Stimulated activated CD4-positive, alpha-beta T cell treated with anti-CD3 and anti-CD28 coated beads, TNF-alpha, amount 100 ng/mL, for 4 hours (primary cell): ENCODE measurements around the gene CD82.
"Not testable (repeated sequence)": the region's sequence is repeated elsewhere in the genome, so short reads cannot be mapped to it uniquely, and the experiment has no call there.

Experiments used
- DNase-seq, 3 experiments: peaks; one replicate each; pipeline ENCODE4 v3.0.0-alpha.2; 2020; ENCODE audit warnings: low read depth in 3 of 3

The CD82 gene

DNA sequence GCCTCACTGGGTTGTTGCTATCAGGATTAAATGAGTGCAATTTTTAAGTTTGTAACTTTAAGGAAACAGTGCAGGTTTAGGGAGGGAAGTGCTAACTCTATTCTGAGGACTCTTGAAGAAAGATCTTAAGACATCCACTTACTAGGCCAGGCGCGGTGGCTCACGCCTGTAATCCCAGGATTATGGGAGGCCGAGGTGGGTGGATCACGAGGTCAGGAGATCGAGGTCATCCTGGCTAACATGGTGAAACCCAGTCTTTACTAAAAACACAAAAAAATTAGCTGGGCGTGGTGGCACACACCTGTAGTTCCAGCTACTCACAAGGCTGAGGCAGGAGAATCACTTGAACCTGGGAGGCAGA, 5.5 kb upstream of the CD82 start:
- not testable (repeated sequence) for DNase-seq

DNA sequence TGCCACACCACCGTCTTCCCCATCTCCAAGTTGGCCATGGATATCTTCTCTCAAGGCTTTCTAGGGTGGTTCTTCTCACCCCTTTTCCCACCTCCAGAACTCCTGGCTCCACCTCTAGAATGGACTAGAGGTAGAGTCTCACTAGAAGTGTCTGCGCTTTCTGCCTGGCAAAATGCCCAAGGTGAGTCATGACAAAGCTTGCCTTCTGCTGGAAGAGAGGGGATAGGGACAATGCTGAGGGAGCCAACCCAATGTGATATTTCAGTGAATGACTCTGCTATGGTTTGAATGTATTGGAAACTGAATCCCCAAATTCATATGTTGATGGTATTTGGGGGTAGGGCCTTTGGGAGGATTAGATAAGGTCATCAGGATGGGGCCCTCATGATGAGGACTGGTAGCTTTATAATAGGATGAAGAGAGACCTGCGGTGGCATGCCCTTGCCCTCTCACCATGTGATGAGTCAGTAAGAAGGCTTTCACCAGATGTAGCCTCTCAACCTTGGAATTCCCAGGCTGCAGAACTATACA, 4.1 kb upstream of the CD82 start:
- DNase-seq = no peak

DNA sequence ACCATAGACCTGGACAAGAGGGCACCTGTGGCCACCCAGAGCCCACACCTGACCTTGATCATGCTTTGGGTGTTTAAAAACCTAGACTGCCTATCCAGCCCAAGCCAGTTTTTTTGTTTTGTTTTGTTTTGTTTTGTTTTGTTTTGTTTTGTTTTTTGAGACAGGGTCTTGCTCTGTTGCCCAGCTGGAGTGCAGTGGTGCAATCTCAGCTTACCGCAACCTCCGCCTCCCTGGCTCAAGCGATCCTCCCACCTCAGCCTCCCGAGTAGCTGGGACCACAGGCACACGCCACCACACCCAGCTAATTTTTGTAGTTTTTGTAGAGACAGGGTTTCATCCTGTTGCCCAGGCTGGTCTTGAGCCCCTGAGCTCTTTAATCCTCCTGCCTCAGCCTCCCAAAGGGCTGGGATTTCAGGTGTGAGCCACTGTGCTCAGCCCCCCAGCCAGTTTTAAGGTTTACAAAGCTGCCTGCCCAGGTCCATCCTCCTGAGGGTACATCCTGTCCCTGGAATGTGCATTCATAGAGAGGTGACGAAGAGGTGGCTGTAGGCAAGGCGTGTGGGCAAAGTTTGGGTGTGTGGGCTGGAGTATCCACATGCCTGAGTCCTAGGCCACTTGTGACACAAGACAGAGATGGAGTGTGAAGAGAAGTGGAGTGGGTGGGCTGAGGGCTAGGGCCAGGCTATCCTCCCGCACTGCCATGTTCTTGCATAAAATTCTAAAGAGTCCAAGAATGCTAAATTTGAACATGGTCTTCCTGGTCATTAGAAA, 3.3 kb upstream of the CD82 start:
- DNase-seq = no peak

DNA sequence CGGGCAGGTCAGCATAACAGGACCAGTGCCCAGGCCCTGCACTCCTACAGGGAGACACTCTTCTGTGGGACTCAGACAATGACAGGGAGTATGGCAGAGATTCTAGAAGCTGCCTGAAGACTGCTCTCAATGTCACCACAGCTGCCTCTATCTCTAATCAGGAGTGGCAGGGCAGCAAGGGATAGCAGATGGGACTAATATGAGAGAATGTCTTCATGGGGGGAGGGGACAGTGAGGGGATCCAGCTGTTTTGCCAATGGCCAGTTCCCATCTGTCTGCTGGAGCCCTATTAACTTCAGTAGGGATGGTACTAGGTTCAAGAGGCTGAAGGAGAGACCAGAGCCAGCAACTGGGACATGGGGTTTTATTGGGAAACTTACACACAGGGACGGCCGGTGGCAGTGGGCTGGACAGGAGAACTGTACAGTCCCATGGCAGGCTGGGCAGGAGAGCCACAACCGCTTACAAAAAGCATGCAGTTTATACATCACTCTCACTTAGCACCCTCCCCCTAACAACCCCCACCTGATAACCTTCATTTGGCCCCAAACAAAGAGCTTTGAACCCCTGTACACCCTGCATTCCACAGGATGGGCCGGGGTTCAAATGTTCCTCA, 2.5 kb upstream of the CD82 start:
- no peak for DNase-seq

DNA sequence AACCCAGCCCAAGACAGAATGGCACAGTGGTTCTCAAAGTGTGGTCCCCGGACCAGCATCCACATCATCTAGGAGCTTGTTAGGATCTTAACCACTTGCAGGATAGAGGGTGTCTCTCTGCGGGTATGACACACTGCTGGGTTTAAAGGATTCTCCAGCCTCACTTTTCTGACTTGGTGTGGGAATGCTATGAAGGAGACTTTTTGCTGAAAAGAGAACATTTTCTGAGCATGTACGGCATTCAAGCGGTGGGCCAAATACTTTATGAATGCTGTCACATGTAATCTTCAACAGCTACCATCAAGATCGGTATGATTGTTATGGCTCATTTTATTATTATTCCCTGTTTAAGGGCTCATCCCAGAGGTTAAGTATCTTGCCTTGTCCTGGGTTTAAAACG, 1.8 kb upstream of the CD82 start:
- DNase-seq = no peak

DNA sequence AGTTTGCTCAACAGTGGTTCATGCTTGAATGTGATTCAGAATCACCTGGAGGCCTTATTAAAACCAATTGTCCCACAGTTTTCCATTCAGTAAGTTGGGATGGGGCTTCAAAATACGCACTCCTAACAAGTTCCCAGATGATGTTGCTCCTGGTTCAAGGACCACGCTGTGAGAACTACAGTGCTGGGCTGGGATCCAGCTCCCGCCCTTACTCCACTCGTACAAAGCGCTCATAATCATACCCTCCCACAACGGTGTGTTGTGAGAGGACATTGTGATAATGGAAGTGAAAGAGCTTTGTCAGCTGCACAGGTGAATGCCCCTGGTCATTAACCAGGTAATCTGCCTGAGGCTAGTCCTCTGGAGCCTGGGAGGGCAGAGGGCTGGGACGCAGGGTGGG, 1.3 kb upstream of the CD82 start:
- no peak for DNase-seq

DNA sequence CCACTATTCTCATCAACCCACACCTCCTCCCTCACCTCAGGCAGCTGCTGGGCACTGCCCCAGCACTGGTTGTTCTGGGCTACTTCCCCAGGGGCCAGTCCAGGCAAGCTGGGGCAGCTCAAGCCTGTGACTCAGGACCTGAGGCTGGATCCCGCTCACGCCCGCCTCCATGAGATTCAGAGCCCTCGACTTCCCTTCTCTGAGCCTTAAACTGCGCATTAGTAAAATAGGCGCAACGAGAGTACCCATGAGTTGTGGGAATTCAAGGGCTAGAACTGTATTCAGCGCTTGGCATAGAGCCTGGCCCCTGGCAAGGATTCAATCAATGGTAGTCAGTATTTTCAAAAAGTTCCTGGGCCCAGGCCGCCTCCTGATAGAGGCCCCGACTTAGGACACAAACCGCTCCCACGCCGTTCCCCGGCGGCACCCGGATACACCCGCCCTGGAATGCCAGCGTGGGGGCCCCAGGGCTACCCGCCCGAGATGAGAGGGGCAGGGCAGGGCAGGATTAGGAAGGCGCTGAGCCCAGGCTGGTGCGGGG, 723 bp upstream of the CD82 start:
- DNase-seq = no peak

DNA sequence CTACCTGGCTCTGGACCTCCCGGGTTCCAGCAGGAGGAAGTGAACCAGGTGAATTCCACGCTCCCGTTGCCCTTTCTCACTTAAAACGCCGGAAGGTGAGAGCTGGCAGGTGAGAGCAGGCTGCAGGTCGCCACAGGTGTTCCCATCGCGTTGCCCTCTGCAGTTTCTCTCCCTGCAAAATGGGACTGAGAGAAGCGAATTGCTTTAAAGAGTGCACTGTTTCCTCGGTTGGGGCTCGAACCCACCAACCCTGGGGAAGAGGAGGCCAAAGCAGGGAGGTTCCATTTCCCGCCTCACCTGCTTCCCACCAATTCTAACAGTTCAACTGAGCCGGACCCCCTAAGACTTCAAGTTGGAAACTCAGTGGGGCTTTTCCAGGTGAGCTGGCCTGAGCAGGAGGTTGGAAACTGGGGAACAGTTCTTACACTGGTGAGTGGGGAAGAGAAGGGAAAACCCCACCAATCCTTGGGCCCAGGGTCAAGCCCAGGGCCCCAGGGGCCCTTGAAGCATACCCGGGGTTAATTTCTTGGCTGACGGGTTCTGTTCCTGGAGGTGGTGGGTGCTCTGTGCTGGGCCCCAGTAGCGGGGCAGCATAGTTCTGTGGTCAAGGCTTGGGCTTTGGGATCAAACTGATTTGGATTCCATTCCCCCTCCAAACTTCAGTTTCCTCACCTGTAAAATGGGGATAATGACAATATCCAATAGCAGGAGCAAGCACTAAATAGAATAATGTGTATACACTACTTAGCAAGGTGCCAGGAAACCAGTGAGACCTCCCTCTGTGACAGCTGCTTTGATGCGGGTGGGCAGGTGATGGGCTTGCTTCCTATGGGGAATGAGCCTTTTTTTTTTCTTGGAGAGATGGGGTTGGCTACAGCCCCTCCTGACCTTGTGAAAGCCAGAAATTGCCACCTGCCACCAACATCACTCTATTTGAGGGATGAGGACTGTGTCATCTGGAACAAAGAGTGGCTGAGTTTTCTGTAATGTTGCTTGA, 788 bp downstream of the CD82 start:
- no peak for DNase-seq

DNA sequence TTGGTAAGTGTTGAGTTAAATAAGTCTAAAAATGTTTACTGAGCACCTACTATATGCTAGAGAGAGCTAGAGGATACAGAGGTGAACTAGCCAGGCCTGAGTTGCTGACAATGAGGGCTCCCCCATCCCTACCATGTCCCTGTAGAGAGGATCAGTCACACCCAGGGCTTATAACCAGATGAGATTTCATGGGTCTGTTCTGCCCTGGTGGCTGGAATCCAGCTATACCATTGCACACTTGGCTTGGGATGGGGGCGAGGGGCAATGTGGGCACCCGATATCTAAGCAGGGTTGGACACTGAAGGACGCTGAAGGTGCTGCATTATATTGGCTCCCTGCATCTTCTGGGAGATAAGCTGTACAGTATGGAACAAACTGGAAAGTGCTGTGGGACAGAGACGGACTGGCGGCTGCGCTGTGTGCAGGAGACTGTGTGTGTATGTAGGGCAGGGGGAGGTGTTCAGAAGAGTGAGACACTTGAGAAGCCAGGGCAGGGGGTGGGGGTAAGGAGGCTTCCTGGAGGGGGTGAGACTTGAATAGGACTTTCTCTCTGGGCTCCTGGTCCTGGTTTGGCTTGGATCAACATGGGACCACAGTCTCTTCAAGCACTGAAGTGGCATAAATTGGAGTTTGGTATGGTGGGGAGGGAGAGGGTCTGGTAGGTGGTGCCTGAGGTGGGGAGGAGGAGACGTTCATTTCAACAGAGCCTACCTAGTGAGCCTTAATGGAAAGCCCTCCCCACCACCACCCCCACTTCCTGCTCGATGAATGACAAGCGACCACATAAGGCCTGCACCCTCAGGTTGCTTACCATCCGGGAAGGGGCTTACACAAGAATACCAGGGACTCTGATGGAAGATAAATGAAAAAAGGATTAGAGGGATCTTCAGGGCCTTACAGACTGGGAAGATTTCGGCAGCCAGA, 1.8 kb downstream of the CD82 start:
- DNase-seq = peak in 1 of 3 experiments; percentile 39

DNA sequence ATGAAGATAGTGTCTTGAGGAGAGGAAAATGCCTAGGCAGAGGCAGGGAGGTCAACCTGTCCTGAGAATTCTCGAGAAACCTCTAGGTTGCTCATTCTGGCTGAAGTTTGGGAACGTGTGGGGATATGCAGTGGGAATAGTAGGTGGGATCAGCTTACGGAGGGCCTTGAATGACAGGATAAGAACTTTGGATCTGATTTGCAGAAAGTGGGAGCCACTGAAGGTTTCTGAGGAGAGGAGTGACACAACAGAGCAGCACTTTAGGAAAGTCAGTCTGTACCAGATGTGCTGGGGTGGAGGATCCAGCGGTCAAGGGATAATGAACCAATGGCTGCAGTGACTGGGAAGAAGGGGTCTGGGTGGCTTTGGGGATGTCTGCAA, 2.4 kb downstream of the CD82 start:
- DNase-seq = no peak

DNA sequence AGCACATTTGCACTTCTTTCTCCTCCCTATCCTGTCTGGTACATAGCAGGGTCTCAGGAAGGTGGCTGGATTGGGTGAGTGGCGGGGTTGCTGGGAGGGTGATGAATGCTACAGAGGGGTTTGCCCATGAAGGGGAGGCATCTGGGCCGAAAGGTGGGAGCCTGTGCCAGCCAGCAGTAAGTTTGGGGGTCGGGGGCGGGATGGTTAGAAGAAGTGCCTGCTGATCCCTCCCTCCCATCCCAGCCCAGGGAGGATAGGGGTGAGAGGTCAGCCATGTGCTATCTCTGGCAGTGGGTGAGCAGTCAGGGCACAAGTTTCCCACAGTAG, 2.8 kb downstream of the CD82 start:
- no peak for DNase-seq

DNA sequence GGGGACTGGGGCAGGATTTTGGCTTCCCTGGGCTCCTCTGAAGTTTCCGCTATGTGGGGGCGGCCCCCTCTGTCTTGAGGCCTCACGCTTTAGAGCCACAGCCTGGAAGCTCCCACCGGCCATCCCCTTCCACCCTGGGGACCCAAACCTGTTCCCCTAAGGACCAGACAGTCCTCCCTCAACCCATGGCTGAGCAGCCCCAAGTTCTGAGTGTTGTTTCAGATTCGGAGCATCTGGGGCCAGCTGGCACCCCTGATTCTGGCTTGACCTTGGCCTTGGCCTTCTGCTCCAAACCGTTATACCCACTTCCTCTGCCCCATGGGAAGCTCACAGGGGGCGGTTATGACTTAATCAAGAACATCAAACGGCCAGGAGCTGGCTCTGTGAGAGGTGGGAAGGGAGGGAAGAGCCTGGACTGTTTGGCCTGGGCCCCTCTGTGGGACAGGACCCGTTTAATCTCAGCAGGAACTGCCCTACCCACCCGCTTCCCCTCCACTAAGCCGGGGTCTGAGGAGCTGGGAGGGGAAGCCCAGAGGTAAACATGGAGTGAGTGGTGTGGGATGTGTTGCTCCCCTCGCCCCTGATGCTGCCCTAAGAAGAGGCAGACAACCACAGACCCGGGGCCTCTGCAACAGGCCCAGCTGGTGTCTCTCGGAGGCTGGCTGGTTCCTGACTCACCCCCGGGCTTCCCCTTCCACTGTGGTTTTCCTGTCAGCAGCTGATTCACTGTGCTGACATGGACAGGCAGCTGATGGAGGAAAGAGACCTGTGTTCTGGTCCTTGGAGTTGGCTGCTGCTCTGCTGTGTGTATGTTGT, 3.4 kb downstream of the CD82 start:
- peak; percentile 65 to 87 (median 85) for DNase-seq

DNA sequence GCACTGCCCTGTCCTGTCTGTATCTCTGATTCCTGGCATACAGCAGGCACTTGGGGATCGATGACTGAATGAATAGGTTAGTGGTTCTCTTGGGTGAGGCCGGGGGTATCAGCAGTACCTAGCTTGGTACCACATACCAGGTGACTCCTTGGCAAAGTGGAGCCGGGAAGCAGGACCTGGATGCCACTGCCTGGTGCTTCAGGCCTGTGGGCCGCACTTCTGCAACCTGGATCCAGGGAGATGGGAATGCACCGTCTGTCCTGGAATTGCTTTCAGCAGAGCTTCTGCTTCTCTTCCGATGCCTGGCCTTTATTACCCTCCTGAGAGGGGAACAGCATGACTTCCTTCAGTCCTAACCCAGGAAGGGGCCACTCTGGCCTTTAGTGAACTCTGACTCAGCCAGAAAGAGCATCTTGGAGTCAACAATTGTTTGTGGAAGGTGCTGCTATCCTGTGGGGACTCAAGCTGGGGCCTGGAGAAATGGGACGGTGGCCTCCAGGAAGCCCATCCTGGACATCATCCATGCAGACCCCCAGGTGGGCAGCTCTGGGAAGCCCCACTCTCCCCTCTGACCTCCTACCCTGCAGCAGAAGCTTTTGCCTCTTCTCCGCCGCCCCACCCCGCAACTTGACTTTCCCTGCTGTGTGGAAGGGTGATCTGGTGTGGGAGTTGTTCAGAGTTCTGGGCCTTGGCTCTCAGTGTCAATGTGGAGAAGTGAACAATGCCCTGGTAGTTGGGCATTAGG, 5.1 kb downstream of the CD82 start:
- no peak for DNase-seq

DNA sequence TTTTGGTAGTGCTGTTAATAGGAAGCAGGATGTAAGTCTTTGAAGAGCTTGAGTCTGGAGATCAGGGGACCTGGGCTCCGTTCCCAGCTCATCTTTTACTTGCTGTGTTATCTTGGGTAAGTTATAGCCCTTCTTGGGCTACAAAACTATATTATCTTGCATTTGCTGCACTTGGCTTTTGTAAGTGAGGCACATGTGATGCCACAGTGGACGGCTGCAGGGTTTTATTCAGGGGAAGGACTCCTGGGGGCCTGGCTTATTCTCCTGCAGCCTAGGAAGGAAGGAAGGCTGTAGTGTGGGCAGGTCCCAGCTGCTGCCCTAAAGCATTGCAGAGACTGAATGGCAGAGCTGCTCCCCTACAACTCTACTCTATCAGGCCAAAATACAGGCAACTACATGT, 6.4 kb downstream of the CD82 start:
- DNase-seq = no peak

DNA sequence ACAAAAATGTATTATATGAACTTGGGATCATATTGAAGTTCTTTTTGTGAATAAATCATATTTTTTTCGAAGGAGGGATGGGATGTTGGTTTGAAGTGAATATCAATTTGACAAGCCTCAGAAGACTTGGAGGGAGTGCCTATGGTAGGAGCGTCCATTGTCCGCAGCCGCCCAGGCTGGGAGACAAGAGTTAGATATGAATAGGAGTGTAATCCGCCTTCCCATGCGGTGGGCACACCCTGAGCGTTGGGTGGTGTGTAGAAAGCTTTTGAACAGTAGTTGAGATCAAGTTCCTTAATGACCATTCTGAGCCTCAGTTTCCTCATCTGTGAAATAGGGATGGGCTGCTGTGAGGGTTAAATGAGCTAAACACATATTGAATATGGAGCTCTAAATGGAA, 7.0 kb downstream of the CD82 start:
- no peak for DNase-seq

DNA sequence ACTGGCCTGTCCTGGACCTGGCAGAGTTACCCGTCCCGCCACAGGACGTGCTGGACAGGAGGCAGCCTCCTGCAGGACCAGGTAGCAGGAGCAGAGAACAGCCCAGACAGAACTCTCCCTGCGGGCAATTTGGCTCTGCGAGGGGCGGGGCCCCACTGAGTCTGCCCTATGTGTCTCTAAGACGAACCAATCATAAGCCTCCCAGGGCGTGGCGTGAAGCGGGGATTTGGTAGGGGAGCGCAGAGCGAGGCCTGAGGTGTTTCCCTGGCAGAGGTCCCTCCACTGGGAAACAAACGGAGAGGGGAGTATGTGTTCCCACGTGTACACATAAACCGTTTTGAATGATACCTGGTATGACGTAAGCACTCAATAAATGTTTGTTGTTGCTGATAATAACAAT, 7.4 kb downstream of the CD82 start:
- no peak for DNase-seq

DNA sequence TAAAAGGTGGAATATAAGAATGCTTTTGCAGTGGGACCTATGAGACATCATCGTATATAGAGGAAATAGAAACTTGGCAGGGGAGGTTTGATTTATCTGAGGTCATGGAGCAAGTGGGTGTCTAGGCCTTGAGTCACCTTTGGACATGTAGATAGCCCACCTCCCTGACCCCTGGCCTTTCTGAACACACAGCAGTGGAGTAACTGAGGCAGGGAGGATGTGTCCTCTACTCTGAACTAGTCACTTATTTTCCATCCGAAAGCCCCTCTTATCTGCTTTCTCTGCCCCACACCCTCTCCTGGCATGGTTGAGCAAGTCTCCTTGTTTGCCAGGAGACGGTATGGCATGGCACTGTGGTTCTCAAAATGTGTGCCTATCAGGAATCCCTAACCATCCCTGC, 7.9 kb downstream of the CD82 start:
- no peak for DNase-seq

DNA sequence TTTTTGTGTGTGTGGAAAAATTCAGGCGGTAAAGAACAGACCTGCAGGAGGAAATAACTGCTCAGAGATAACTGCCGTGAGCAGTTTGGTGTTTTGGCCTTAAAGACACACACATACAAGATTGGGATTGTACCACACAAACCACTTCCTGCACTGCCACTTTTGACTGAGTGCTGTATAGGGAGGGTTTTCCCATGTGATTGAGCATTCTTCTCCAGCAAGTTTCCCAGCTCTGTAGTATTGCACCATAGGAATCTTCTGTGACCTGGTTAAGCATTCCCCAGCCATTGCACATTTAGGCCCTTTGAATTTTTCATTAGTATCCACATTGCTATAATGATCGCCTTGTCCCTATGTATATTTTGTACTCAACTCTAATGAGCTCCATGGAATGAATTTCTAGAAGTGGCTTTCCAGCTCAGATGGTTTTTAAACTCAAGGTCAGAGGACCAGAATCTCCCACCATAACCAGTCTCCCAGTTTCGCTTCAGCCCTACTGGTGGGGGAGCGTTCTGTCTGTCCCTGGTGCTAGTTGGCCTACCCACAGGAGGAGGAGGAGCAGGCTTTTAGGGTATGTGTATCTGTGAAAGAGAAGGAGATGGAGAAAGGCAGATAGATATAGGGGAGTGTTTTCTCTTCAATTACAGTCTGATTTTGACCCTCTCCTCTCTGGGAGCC, 9.3 kb downstream of the CD82 start:
- no peak for DNase-seq

DNA sequence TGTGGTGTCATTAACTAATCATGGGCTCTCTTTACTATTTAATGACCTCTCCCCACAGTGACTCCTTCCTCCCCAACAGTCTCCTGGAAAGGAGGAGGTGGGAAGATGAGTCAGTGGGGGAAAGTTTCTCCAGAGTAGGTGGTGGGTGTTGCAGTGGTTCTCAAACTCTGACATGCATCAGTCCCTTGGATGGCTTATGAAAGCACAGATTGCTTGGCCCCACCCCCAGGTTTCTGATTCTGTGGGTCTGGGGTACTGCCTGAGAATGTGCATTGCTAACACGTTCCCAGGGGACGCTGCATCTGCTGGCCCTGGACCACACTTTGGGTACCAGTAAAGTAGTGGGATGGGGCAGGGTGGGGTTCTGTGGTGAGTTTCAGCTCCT, 9.8 kb downstream of the CD82 start:
- peak in 2 of 3 experiments; percentile 49 to 51 for DNase-seq
